H1 (cell line): ENCODE results near the gene RPSA. TPM values are rescaled to one million over a fixed set of nuclear protein-coding genes. Genes with fewer than 3 reads are reported as not detected.
A peak's percentile ranks its signal among the peaks of the same experiment; 100 is the strongest.
"Not testable (repeated sequence)": the region's sequence is repeated elsewhere in the genome, so short reads cannot be mapped to it uniquely, and the experiment has no call there.

Experiments used
- CTCF ChIA-PET: fragments of 300-600 bp; sonication (Branson Sonifier 250); formaldehyde crosslinking; loops from one replicate; lab custom pipeline; 2021; ENCODE audit not compliant: partially characterized antibody; lab: Charles Lee
- POLR2A ChIA-PET: fragments of 300-600 bp; sonication (Branson Sonifier 250); formaldehyde crosslinking; loops from one replicate; lab custom pipeline; 2021; ENCODE audit warnings: inconsistent platforms; ENCODE audit not compliant: partially characterized antibody; lab: Charles Lee
- DNase-seq, 2 experiments: peaks; one replicate each; pipeline versions ENCODE4 v3.0.0 to v3.0.0-alpha.2; 2010 to 2022; ENCODE audit warnings: low spot score in 2 of 2, low read depth in 1 of 2, mixed read lengths in 1 of 2
- FAIRE-seq: peaks from 2 replicates; lab custom pipeline; 2011; peaks lifted over from hg19 to GRCh38; lab: Jason Lieb, UNC
- H2AFZ ChIP-seq: 2 replicates; pipeline ENCODE4 v1.8.1; 2012; ENCODE audit warnings: low read length, inconsistent platforms
- H2AK5ac ChIP-seq: 2 replicates; pipeline ENCODE4 v1.6.1; 2013; ENCODE audit warnings: low read depth, low read length
- H2BK120ac ChIP-seq: replicated peaks from 2 replicates; pipeline ENCODE3; 2013; ENCODE audit warnings: low read depth, low read length, inconsistent platforms
- H2BK12ac ChIP-seq: 2 replicates; pipeline ENCODE4 v1.6.1; 2013; ENCODE audit warnings: low read depth, low read length
- H2BK15ac ChIP-seq: 2 replicates; pipeline ENCODE4 v1.6.1; 2013; ENCODE audit warnings: low read length
- H2BK20ac ChIP-seq: 2 replicates; pipeline ENCODE4 v1.6.1; 2013; ENCODE audit warnings: low read length
- H2BK5ac ChIP-seq: 2 replicates; pipeline ENCODE4 v1.6.1; 2013; ENCODE audit warnings: low read depth, low read length
- H3K14ac ChIP-seq: 2 replicates; pipeline ENCODE4 v1.6.1; 2013; ENCODE audit warnings: inconsistent platforms; ENCODE audit not compliant: insufficient read length
- H3K18ac ChIP-seq: 2 replicates; pipeline ENCODE4 v1.6.1; 2013; ENCODE audit warnings: low read length; ENCODE audit errors: extremely low read depth
- H3K23ac ChIP-seq: 2 replicates; pipeline ENCODE4 v1.6.1; 2013; ENCODE audit warnings: inconsistent platforms; ENCODE audit not compliant: insufficient read length
- H3K23me2 ChIP-seq: 2 replicates; pipeline ENCODE4 v1.6.1; 2013; ENCODE audit warnings: low read depth, low read length
- H3K27ac ChIP-seq: 2 replicates; pipeline ENCODE4 v1.6.1; 2011; ENCODE audit warnings: low read depth, low read length, inconsistent platforms
- H3K27me3 ChIP-seq, 4 experiments: replicated peaks in 1 of 4; 1 replicate in 1 of 4; 2 replicates in 3 of 4; pipeline versions ENCODE4 v1.6.1 to v1.8.1; 2011 to 2013; ENCODE audit warnings: low read length in 3 of 4, mild to moderate bottlenecking in 3 of 4, inconsistent platforms in 2 of 4, mixed read lengths in 2 of 4, moderate library complexity in 1 of 4; ENCODE audit not compliant: control insufficient read depth in 3 of 4, insufficient read depth in 3 of 4; ENCODE audit errors: extremely low read depth in 1 of 4
- H3K36me3 ChIP-seq, 4 experiments: 2 replicates each; pipeline versions ENCODE4 v1.6.1 to v1.8.1; 2011 to 2013; ENCODE audit warnings: mild to moderate bottlenecking in 4 of 4, low read length in 3 of 4, moderate library complexity in 2 of 4, control low read depth in 1 of 4, inconsistent platforms in 1 of 4; ENCODE audit not compliant: insufficient read depth in 4 of 4, control insufficient read depth in 2 of 4
- H3K4ac ChIP-seq: replicated peaks from 2 replicates; pipeline ENCODE3; 2013; ENCODE audit warnings: low read length, low read depth, mixed read lengths, inconsistent platforms; ENCODE audit not compliant: insufficient read length
- H3K4me1 ChIP-seq, 4 experiments: replicated peaks in 1 of 4; 1 replicate in 1 of 4; 2 replicates in 3 of 4; pipeline versions ENCODE4 v1.6.1 to v1.8.1; 2011 to 2013; ENCODE audit warnings: low read length in 3 of 4, inconsistent platforms in 2 of 4, mixed read lengths in 1 of 4; ENCODE audit not compliant: insufficient read depth in 4 of 4, control insufficient read depth in 3 of 4
- H3K4me2 ChIP-seq, 2 experiments: 2 replicates each; pipeline versions ENCODE4 v1.6.1 to v1.8.1; 2011 to 2013; ENCODE audit warnings: low read depth in 2 of 2, low read length in 2 of 2, control low read depth in 1 of 2, inconsistent platforms in 1 of 2, mild to moderate bottlenecking in 1 of 2; ENCODE audit not compliant: insufficient read depth in 1 of 2
- H3K4me3 ChIP-seq, 4 experiments: fragments of 200-600, 300-600 bp in 1 of 4; sonication (generic), shearing (Covaris generic), sonication (Bioruptor Twin) in 1 of 4; 2 replicates each; pipeline versions ENCODE4 v1.5.1 to v1.8.1; 2011 to 2016; ENCODE audit warnings: low read length in 4 of 4, low read depth in 3 of 4, control low read depth in 2 of 4, inconsistent platforms in 2 of 4, mild to moderate bottlenecking in 2 of 4, mixed read lengths in 1 of 4, moderate library complexity in 1 of 4; ENCODE audit not compliant: insufficient read depth in 2 of 4; ENCODE audit errors: extremely low read depth in 1 of 4
- H3K56ac ChIP-seq: replicated peaks from 2 replicates; pipeline ENCODE3; 2013; ENCODE audit warnings: low read depth, mild to moderate bottlenecking, mixed read lengths, low read length, inconsistent platforms; ENCODE audit not compliant: insufficient read length
- H3K79me1 ChIP-seq: 2 replicates; pipeline ENCODE4 v1.6.1; 2013; ENCODE audit warnings: low read depth, low read length, control low read depth
- H3K79me2 ChIP-seq, 2 experiments: 2 replicates each; pipeline versions ENCODE4 v1.6.1 to v1.8.1; 2012 to 2013; ENCODE audit warnings: low read length in 2 of 2, mild to moderate bottlenecking in 2 of 2, inconsistent platforms in 1 of 2; ENCODE audit not compliant: insufficient read depth in 2 of 2, control insufficient read depth in 1 of 2
- H3K9ac ChIP-seq, 4 experiments: replicated peaks in 1 of 4; 1 replicate in 1 of 4; 2 replicates in 3 of 4; pipeline versions ENCODE4 v1.6.1 to v1.8.1; 2011 to 2013; ENCODE audit warnings: low read depth in 3 of 4, low read length in 3 of 4, control low read depth in 2 of 4, mild to moderate bottlenecking in 2 of 4, moderate library complexity in 2 of 4, inconsistent platforms in 1 of 4; ENCODE audit errors: extremely low read depth in 1 of 4
- H3K9me3 ChIP-seq, 2 experiments: 2 replicates each; pipeline versions ENCODE4 v1.6.1 to v1.8.1; 2012 to 2013; ENCODE audit warnings: mild to moderate bottlenecking in 2 of 2, moderate library complexity in 2 of 2, control low read depth in 1 of 2, inconsistent platforms in 1 of 2, low read depth in 1 of 2, low read length in 1 of 2, mixed read lengths in 1 of 2; ENCODE audit not compliant: insufficient read depth in 2 of 2
- H4K20me1 ChIP-seq, 2 experiments: replicated peaks in 1 of 2; 2 replicates each; pipeline versions ENCODE3 to v1.8.1; 2011 to 2013; ENCODE audit warnings: inconsistent platforms in 2 of 2, low read length in 2 of 2, mild to moderate bottlenecking in 1 of 2; ENCODE audit not compliant: insufficient read depth in 2 of 2, control insufficient read depth in 1 of 2
- H4K5ac ChIP-seq: 2 replicates; pipeline ENCODE4 v1.6.1; 2013; ENCODE audit warnings: low read length, low read depth, mixed read lengths, inconsistent platforms; ENCODE audit not compliant: insufficient read length
- H4K8ac ChIP-seq: 2 replicates; pipeline ENCODE4 v1.8.0; 2013; ENCODE audit warnings: mild to moderate bottlenecking, moderate library complexity, low read length, inconsistent platforms; ENCODE audit not compliant: insufficient read depth; ENCODE audit errors: extremely low read depth
- H4K91ac ChIP-seq: replicated peaks from 2 replicates; pipeline ENCODE3; 2013; ENCODE audit warnings: low read length, mixed read lengths, inconsistent platforms; ENCODE audit not compliant: insufficient read length
- WGBS, 2 experiments: shearing (Covaris generic) in 1 of 2; methylation state at CpG; one replicate each; pipeline versions ENCODE4 v1.1.6 to v1.1.7; 2013 to 2015; ENCODE audit warnings: low lambda C conversion rate in 2 of 2, mixed read lengths in 2 of 2, inconsistent platforms in 1 of 2, low coverage in 1 of 2, missing lambda C conversion rate in 1 of 2; ENCODE audit not compliant: insufficient replicate concordance in 2 of 2, insufficient coverage in 1 of 2, insufficient read length in 1 of 2; ENCODE audit errors: extremely low coverage in 1 of 2, missing lambda C conversion rate in 1 of 2; 5-methylcytosine and 5-hydroxymethylcytosine counted together
- polyA plus RNA-seq, 7 experiments: library from polyadenylated mRNA; depleted of rRNA in 3 of 7; stranded (reverse) in 5 of 7; unstranded in 2 of 7; fragments of >200 nt in 5 of 7; fragments of 200-250 nt in 2 of 7; gene quantifications; 1 replicate in 5 of 7; 2 replicates in 1 of 7; 4 replicates in 1 of 7; pipeline versions ENCODE4 v1.2.1 to v1.2.3, GENCODE V29; 2011 to 2013; ENCODE audit warnings: missing spikeins in 2 of 7, mixed read lengths in 2 of 7
- total RNA-seq: library from RNA; stranded (reverse); fragmentation: NEBNext Ultra II Directional; extraction: Animal tissue kit (Norgen Biotek cat#: 25700); gene quantifications from 2 replicates; pipeline ENCODE4 v1.2.1, GENCODE V29; 2021

Gene RPSA
- total and polyA plus RNA-seq, 2 of the 8 experiments (the other 6 are each of a cell fraction or from before 2014, with no cell fraction given), result 2,661 to 7,468 TPM

GRCh38 chr3:39418556-39419225 lies 12.2 kb downstream of the RPSA start:
- not testable (repeated sequence) for H2AK5ac ChIP-seq, H3K23ac ChIP-seq, H3K4me3 ChIP-seq, H3K9me3 ChIP-seq, H2BK120ac ChIP-seq, H3K79me2 ChIP-seq, H4K5ac ChIP-seq, H2AFZ ChIP-seq, H3K27ac ChIP-seq, H3K79me1 ChIP-seq, DNase-seq, H3K4ac ChIP-seq, H3K9ac ChIP-seq, H3K56ac ChIP-seq, H4K8ac ChIP-seq, H2BK5ac ChIP-seq, H3K27me3 ChIP-seq, H2BK20ac ChIP-seq, H3K18ac ChIP-seq, FAIRE-seq, H2BK15ac ChIP-seq, H3K14ac ChIP-seq, H4K20me1 ChIP-seq, H4K91ac ChIP-seq, H2BK12ac ChIP-seq, H3K4me1 ChIP-seq, H3K23me2 ChIP-seq
- peaks cover 0 to 11% (median 3%) of the 10 kb centered on the region in 4 experiments; a peak in 6 of 8 replicates for H3K36me3 ChIP-seq
- ChIA-PET POLR2A (interaction anchor here (18.6 kb wide), 1 partner anchor 26 kb away, joined by 771 read pairs; the partner anchor contains the start of genes RPSA and SLC25A38), CTCF (interaction anchor here (3.7 kb wide), 1 partner anchor 12 kb away, joined by 30 read pairs; the partner anchor contains the start of gene RPSA)
- H3K4me2 ChIP-seq, result peak overlapping the region in 1 of 2 experiments; percentile 20; a peak in 1 of 4 replicates
- WGBS, 2 experiments, result 58% methylated on average over 11 of the region's 14 CpGs; no CpG with 5 or more reads in 1 of the 2 experiments
